Neutrophil (primary cell): ENCODE measurements around the gene FHDC1.

Source experiments
- H3K27ac ChIP-seq: fragments of 200-600 bp; sonication (generic); 2 replicates; pipeline ENCODE4 v1.5.1; 2016; ENCODE audit warnings: mild to moderate bottlenecking, moderate library complexity
- H3K27me3 ChIP-seq: fragments of 200-600 bp; sonication (generic); 2 replicates; pipeline ENCODE4 v1.6.0; 2016; ENCODE audit warnings: mild to moderate bottlenecking
- H3K36me3 ChIP-seq: fragments of 200-600 bp; sonication (generic); 2 replicates; pipeline ENCODE4 v1.5.1; 2017
- H3K4me1 ChIP-seq, 2 experiments: fragments of 200-600 bp in 1 of 2; sonication (generic) in 1 of 2; 1 replicate in 1 of 2; 2 replicates in 1 of 2; pipeline versions ENCODE4 v1.5.1 to v1.6.1; 2013 to 2016; ENCODE audit warnings: low read depth in 1 of 2, low read length in 1 of 2, mild to moderate bottlenecking in 1 of 2, moderate library complexity in 1 of 2; ENCODE audit not compliant: control insufficient read depth in 1 of 2, insufficient read depth in 1 of 2
- H3K4me3 ChIP-seq, 2 experiments: fragments of 200-600 bp in 1 of 2; sonication (generic) in 1 of 2; 1 replicate in 1 of 2; 2 replicates in 1 of 2; pipeline ENCODE4 v1.5.1; 2013 to 2016; ENCODE audit warnings: low read depth in 1 of 2, low read length in 1 of 2, mild to moderate bottlenecking in 1 of 2, moderate library complexity in 1 of 2
- H3K9me3 ChIP-seq: fragments of 200-600 bp; sonication (generic); 2 replicates; pipeline ENCODE4 v1.5.1; 2016
- TF ChIP-seq, protein P1 (sequence below): fragments of 200-600 bp; sonication (generic); IDR thresholded peaks from 2 replicates; pipeline ENCODE4 v1.5.1; 2016; ENCODE audit warnings: antibody characterized with exemption

FHDC1 gene

DNA sequence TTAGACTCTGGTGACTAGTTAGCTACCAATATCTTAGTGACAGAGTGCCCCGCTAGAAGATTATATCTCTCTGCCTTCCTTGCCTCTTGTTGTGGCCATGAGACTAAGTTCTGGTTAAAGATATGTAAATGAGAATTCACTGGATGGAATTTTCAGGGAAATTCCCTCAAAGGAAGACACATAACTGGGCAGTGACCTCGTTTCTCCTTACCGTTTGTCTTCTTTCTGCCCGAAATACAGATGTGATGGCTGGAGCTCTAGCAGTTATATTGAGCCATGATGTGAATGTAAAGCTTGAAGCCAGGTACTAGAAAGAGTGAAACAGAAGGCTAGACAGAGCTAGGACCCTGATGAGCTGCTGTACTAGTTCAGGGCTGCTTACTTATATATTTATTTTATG lies 80.5 kb downstream of the FHDC1 start:
- H3K9me3 ChIP-seq = no peaks in the 10 kb centered on the region

DNA sequence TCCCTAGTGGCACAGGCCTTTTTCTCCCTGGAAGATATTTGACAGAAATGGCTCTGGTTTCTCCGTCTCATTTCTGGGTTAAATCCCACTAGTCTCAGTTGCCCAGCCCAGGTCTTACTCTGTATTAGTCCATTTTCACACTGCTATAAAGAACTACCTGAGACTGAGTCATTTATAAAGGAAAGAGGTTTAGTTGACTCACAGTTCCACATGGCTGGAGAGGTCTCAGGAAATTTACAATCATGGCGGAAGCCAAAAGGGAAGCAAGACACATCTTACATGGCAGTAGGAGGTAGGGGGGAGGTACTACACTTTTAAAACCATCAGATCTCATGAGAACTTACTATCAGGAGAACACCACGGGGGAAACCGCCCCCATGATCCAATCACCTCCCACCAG lies 81.9 kb downstream of the FHDC1 start:
- Histone ChIP-seq H3K9me3 (no peaks in the 10 kb centered on the region), H3K27ac (no peak overlapping the region)
- TF ChIP-seq, protein P1, sequence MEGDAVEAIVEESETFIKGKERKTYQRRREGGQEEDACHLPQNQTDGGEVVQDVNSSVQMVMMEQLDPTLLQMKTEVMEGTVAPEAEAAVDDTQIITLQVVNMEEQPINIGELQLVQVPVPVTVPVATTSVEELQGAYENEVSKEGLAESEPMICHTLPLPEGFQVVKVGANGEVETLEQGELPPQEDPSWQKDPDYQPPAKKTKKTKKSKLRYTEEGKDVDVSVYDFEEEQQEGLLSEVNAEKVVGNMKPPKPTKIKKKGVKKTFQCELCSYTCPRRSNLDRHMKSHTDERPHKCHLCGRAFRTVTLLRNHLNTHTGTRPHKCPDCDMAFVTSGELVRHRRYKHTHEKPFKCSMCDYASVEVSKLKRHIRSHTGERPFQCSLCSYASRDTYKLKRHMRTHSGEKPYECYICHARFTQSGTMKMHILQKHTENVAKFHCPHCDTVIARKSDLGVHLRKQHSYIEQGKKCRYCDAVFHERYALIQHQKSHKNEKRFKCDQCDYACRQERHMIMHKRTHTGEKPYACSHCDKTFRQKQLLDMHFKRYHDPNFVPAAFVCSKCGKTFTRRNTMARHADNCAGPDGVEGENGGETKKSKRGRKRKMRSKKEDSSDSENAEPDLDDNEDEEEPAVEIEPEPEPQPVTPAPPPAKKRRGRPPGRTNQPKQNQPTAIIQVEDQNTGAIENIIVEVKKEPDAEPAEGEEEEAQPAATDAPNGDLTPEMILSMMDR = no peak

More for the DNA sequence above, 80.5 kb downstream of the FHDC1 start:
- TF ChIP-seq, protein P1 = no peak
- Histone ChIP-seq H3K4me1 (no peaks in the 10 kb centered on the region), H3K36me3 (no peaks in the 10 kb centered on the region), H3K27ac (no peak overlapping the region), H3K4me3 (no peak overlapping the region), H3K27me3 (no peaks in the 10 kb centered on the region)

DNA sequence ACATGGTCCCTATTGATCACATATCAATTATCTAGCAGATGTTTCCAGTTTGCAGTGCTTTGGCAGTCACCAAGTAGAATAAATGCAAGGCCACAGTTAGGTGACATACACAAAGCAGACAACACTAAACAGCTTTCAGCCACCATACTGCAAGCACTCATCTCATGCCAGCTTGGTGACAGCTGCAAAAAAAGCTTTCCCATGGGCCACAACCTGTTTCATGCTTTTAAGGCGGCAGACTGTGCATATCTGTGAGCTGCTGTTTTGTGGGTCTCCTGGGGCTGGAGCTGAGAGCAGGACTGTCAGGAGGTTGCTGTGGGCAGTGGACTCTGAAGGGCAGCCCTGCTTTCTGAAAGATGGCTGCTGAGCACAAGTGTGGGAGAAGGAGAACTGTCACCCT lies 82.6 kb downstream of the FHDC1 start:
- Histone ChIP-seq H3K27ac (no peak overlapping the region), H3K27me3 (no peaks in the 10 kb centered on the region), H3K4me3 (no peak overlapping the region), H3K36me3 (no peaks in the 10 kb centered on the region), H3K9me3 (no peaks in the 10 kb centered on the region), H3K4me1 (no peaks in the 10 kb centered on the region)
- TF ChIP-seq, protein P1 = no peak

More for the DNA sequence above, 81.9 kb downstream of the FHDC1 start:
- Histone ChIP-seq H3K4me3 (no peak overlapping the region), H3K36me3 (no peaks in the 10 kb centered on the region), H3K4me1 (no peaks in the 10 kb centered on the region), H3K27me3 (no peaks in the 10 kb centered on the region)

DNA sequence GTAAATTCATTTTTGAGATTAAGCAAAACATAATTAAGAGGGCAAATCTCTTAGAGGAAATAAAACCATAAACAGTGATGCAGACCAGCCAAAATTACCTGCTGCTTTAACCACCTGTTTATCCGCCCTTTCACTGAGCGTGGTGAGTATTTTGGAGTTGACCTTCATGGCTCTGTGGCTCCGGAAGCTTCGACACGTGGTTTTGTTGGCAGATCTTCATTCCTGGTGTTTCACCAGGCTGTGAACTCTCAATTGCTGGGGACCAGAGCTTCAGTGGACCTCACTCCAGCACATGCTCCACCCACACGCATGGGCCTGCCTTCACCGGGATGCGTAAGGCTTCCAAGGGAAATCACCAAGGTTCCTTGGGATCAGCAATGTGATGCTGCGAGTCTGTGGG lies 83.8 kb downstream of the FHDC1 start:
- no peak overlapping the region for H3K4me3 ChIP-seq
- H3K9me3 ChIP-seq = no peaks in the 10 kb centered on the region
- H3K36me3 ChIP-seq = no peaks in the 10 kb centered on the region
- no peak overlapping the region for H3K27ac ChIP-seq
- H3K27me3 ChIP-seq = no peaks in the 10 kb centered on the region
- TF ChIP-seq, protein P1 = no peak
- H3K4me1 ChIP-seq = no peaks in the 10 kb centered on the region

DNA sequence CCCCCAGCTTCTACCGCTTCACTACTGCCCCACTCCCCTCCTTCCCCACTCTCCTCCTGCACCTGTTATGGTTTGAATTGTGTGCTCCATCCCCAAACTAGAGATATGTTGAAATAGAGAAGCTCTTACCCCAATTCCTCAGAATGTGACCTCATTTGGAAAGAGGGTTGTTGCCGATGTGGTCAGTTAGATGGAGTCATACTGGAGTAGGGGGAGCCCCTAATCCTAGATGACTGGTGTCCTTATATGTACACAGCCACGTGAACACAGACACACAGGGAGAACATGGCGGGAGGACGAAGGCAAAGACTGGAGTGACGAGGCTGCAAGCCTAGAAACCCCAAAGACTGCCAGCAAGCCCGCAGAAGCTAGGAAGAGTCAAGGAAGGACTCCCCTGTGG lies 84.3 kb downstream of the FHDC1 start:
- Histone ChIP-seq H3K27me3 (no peaks in the 10 kb centered on the region), H3K9me3 (no peaks in the 10 kb centered on the region), H3K4me3 (no peak overlapping the region), H3K27ac (no peak overlapping the region), H3K36me3 (no peaks in the 10 kb centered on the region), H3K4me1 (no peaks in the 10 kb centered on the region)
- TF ChIP-seq, protein P1 = no peak

DNA sequence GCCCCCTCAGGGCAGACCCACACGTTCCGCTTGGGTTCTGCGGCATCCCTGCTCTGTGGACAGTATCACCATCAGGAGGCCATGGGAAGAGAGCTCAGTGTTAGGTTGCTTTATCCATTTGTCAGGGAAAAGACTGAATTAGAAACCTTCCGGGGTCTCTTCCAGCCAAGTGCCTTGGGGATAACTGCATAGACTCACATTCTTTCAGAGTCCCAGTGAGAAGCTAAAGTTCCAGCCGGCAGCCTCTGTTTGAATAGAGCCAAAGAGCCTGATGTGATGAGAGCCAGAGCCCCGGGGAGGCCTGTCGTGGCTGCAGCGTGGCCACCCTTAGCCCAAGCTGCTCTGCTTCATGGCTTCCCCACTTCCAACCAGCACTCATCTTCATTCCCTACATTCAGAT lies 85.2 kb downstream of the FHDC1 start:
- no peak overlapping the region for H3K4me3 ChIP-seq
- H3K9me3 ChIP-seq = no peaks in the 10 kb centered on the region
- no peak overlapping the region for H3K27ac ChIP-seq
- no peaks in the 10 kb centered on the region for H3K36me3 ChIP-seq
- no peaks in the 10 kb centered on the region for H3K4me1 ChIP-seq
- H3K27me3 ChIP-seq = no peaks in the 10 kb centered on the region
- TF ChIP-seq, protein P1 = no peak
